Measurements from ENCODE around the gene CHST5. TPM values are rescaled to one million over a fixed set of nuclear protein-coding genes. Genes with fewer than 3 reads are reported as not detected.
A peak's percentile ranks its signal among the peaks of the same experiment; 100 is the strongest.

Gene CHST5
- polyA plus RNA-seq, 1 donor (not counting 4 experiments of a cell fraction or from before 2014, with no cell fraction given) = 0.12 TPM

- no peak overlapping the region for H3K9ac ChIP-seq (ENCODE audit: control insufficient read depth, extremely low read depth, insufficient read depth, low read length)
- H4K20me1 ChIP-seq (ENCODE audit: control insufficient read depth, extremely low read depth, insufficient read depth, low read length) = no peaks in the 10 kb centered on the region
- no peaks in the 10 kb centered on the region for H3K27me3 ChIP-seq (ENCODE audit: control insufficient read depth, extremely low read depth, insufficient read depth, low read length)
- TF ChIP-seq EZH2 (IDR thresholded peaks at IDR 0.05; ENCODE audit: low read length) (no peak), CTCF (optimal IDR thresholded peaks at IDR 0.05 in 1 of 3, IDR thresholded peaks at IDR 0.05 in 1 of 3, conservative IDR thresholded peaks at IDR 0.05 in 1 of 3; ENCODE audit: extremely low read depth in 1 of 3, insufficient read depth in 2 of 3, low read length in 3 of 3) (no peak)
- H3K9me1 ChIP-seq (ENCODE audit: control insufficient read depth, extremely low read depth, insufficient read depth, low read length) = no peaks in the 10 kb centered on the region
- H3K4me1 ChIP-seq (ENCODE audit: control insufficient read depth, extremely low read depth, insufficient read depth, low read length) = peaks cover 17% of the 10 kb centered on the region
- H3K9me3 ChIP-seq (ENCODE audit: control insufficient read depth, low read depth, low read length) = no peaks in the 10 kb centered on the region
- no peak for DNase-seq (ENCODE audit: low read depth, low spot score)
- H3K27ac ChIP-seq (ENCODE audit: control insufficient read depth, insufficient read depth, low read length) = no peak overlapping the region
- FAIRE-seq = no peak
- peak overlapping the region; percentile 36 for H2AFZ ChIP-seq (ENCODE audit: control insufficient read depth, low read length)
- dilution Hi-C loops (cut with MboI; ENCODE audit: extremely low pct_ligation_motif_present, low sequenced_read_pairs) = no loop called here
- no peaks in the 10 kb centered on the region for H3K79me2 ChIP-seq (ENCODE audit: control insufficient read depth, insufficient read depth, low read length)
- H3K4me3 ChIP-seq (ENCODE audit: control insufficient read depth in 2 of 3, extremely low read depth in 1 of 3, insufficient read depth in 2 of 3, low read depth in 1 of 3, low read length in 3 of 3) = no peak overlapping the region
- H3K4me2 ChIP-seq (ENCODE audit: control insufficient read depth, extremely low read depth, insufficient read depth, low read depth, low read length) = no peak overlapping the region
- H3K36me3 ChIP-seq (ENCODE audit: control insufficient read depth in 2 of 2, extremely low read depth in 1 of 2, insufficient read depth in 2 of 2, low read length in 2 of 2) = no peaks in the 10 kb centered on the region
Observed at GRCh38 chr16:75559564-75560372, 23.9 kb upstream of the CHST5 start.

- H3K27ac ChIP-seq (ENCODE audit: control insufficient read depth, insufficient read depth, low read length) = no peak overlapping the region
- no peak overlapping the region for H2AFZ ChIP-seq (ENCODE audit: control insufficient read depth, low read length)
- H3K4me3 ChIP-seq (ENCODE audit: control insufficient read depth in 2 of 3, extremely low read depth in 1 of 3, insufficient read depth in 2 of 3, low read depth in 1 of 3, low read length in 3 of 3) = no peak overlapping the region
- H3K79me2 ChIP-seq (ENCODE audit: control insufficient read depth, insufficient read depth, low read length) = no peaks in the 10 kb centered on the region
- no peaks in the 10 kb centered on the region for H3K9me3 ChIP-seq (ENCODE audit: control insufficient read depth, low read depth, low read length)
- H3K4me2 ChIP-seq (ENCODE audit: control insufficient read depth, extremely low read depth, insufficient read depth, low read depth, low read length) = no peak overlapping the region
- no peaks in the 10 kb centered on the region for H3K27me3 ChIP-seq (ENCODE audit: control insufficient read depth, extremely low read depth, insufficient read depth, low read length)
- FAIRE-seq (no peak), DNase-seq (ENCODE audit: low read depth, low spot score) (no peak)
- H3K4me1 ChIP-seq (ENCODE audit: control insufficient read depth, extremely low read depth, insufficient read depth, low read length) = peaks cover 17% of the 10 kb centered on the region
- H3K9me1 ChIP-seq (ENCODE audit: control insufficient read depth, extremely low read depth, insufficient read depth, low read length) = no peaks in the 10 kb centered on the region
- no peaks in the 10 kb centered on the region for H4K20me1 ChIP-seq (ENCODE audit: control insufficient read depth, extremely low read depth, insufficient read depth, low read length)
- no peak overlapping the region for H3K9ac ChIP-seq (ENCODE audit: control insufficient read depth, extremely low read depth, insufficient read depth, low read length)
- dilution Hi-C loops (cut with MboI; ENCODE audit: extremely low pct_ligation_motif_present, low sequenced_read_pairs) = no loop called here
- TF ChIP-seq EZH2 (IDR thresholded peaks at IDR 0.05; ENCODE audit: low read length) = no peak
- no peak for TF ChIP-seq CTCF (optimal IDR thresholded peaks at IDR 0.05 in 1 of 3, IDR thresholded peaks at IDR 0.05 in 1 of 3, conservative IDR thresholded peaks at IDR 0.05 in 1 of 3; ENCODE audit: extremely low read depth in 1 of 3, insufficient read depth in 2 of 3, low read length in 3 of 3)
- no peaks in the 10 kb centered on the region for H3K36me3 ChIP-seq (ENCODE audit: control insufficient read depth in 2 of 2, extremely low read depth in 1 of 2, insufficient read depth in 2 of 2, low read length in 2 of 2)
Observed at GRCh38 chr16:75558846-75559401, 23.0 kb upstream of the CHST5 start.
